ENCODE results near the gene GLI3.

The GLI3 gene

GRCh38 chr7:42045961-42046360 is 191.0 kb downstream of the GLI3 start:
- Histone ChIP-seq H2AFZ (ENCODE audit: low read length) (no peak overlapping the region), H4K20me1 (ENCODE audit: insufficient read depth, low read length, poor library complexity, severe bottlenecking) (no peaks in the 10 kb centered on the region), H3K9me3 (ENCODE audit: insufficient read depth, low read depth, low read length) (no peaks in the 10 kb centered on the region), H3F3A (ENCODE audit: low read depth) (no peaks in the 10 kb centered on the region), H3K9me2 (replicated peaks; ENCODE audit: low read depth, low read length) (no peaks in the 10 kb centered on the region), H3K4me2 (ENCODE audit: low read depth, low read length, poor library complexity, severe bottlenecking) (no peak overlapping the region), H3K4me1 (ENCODE audit: insufficient read depth, low read length, poor library complexity, severe bottlenecking) (no peaks in the 10 kb centered on the region), H3K27me3 (ENCODE audit: insufficient read depth, low read length, poor library complexity, severe bottlenecking) (no peaks in the 10 kb centered on the region), H3K36me3 (ENCODE audit: insufficient read depth, low read length) (no peaks in the 10 kb centered on the region), H3K9ac (ENCODE audit: low read depth, low read length, poor library complexity, severe bottlenecking) (no peak overlapping the region), H3K79me2 (ENCODE audit: insufficient read depth, low read length) (no peaks in the 10 kb centered on the region), H3K4me3 (ENCODE audit: low read length, poor library complexity, severe bottlenecking) (no peak overlapping the region)
- no peak for TF ChIP-seq CTCF (conservative IDR thresholded peaks at IDR 0.05; ENCODE audit: low read length)
- no peak for TF ChIP-seq EZH2phosphoT487 (IDR thresholded peaks at IDR 0.05; ENCODE audit: borderline replicate concordance)

GRCh38 chr7:42039921-42040320 is 197.1 kb downstream of the GLI3 start:
- Histone ChIP-seq H3K4me2 (ENCODE audit: low read depth, low read length, poor library complexity, severe bottlenecking) (no peak overlapping the region), H3K9me3 (ENCODE audit: insufficient read depth, low read depth, low read length) (no peaks in the 10 kb centered on the region), H3K4me3 (ENCODE audit: low read length, poor library complexity, severe bottlenecking) (no peak overlapping the region), H3K9me2 (replicated peaks; ENCODE audit: low read depth, low read length) (no peaks in the 10 kb centered on the region), H3K79me2 (ENCODE audit: insufficient read depth, low read length) (no peaks in the 10 kb centered on the region), H3K9ac (ENCODE audit: low read depth, low read length, poor library complexity, severe bottlenecking) (no peak overlapping the region), H3K27me3 (ENCODE audit: insufficient read depth, low read length, poor library complexity, severe bottlenecking) (no peaks in the 10 kb centered on the region), H4K20me1 (ENCODE audit: insufficient read depth, low read length, poor library complexity, severe bottlenecking) (no peaks in the 10 kb centered on the region), H2AFZ (ENCODE audit: low read length) (no peak overlapping the region), H3K36me3 (ENCODE audit: insufficient read depth, low read length) (no peaks in the 10 kb centered on the region), H3K4me1 (ENCODE audit: insufficient read depth, low read length, poor library complexity, severe bottlenecking) (no peaks in the 10 kb centered on the region), H3F3A (ENCODE audit: low read depth) (no peaks in the 10 kb centered on the region)
- no peak for TF ChIP-seq EZH2phosphoT487 (IDR thresholded peaks at IDR 0.05; ENCODE audit: borderline replicate concordance)
- TF ChIP-seq CTCF (conservative IDR thresholded peaks at IDR 0.05; ENCODE audit: low read length): no peak

GRCh38 chr7:42035210-42035609 is 201.8 kb downstream of the GLI3 start:
- H3K79me2 ChIP-seq (ENCODE audit: insufficient read depth, low read length): no peaks in the 10 kb centered on the region
- no peak overlapping the region for H2AFZ ChIP-seq (ENCODE audit: low read length)
- no peaks in the 10 kb centered on the region for H3F3A ChIP-seq (ENCODE audit: low read depth)
- no peaks in the 10 kb centered on the region for H3K9me3 ChIP-seq (ENCODE audit: insufficient read depth, low read depth, low read length)
- no peak overlapping the region for H3K4me3 ChIP-seq (ENCODE audit: low read length, poor library complexity, severe bottlenecking)
- H3K4me1 ChIP-seq (ENCODE audit: insufficient read depth, low read length, poor library complexity, severe bottlenecking): no peaks in the 10 kb centered on the region
- H3K9ac ChIP-seq (ENCODE audit: low read depth, low read length, poor library complexity, severe bottlenecking): no peak overlapping the region
- no peak for TF ChIP-seq CTCF (conservative IDR thresholded peaks at IDR 0.05; ENCODE audit: low read length)
- no peaks in the 10 kb centered on the region for H3K9me2 ChIP-seq (replicated peaks; ENCODE audit: low read depth, low read length)
- H4K20me1 ChIP-seq (ENCODE audit: insufficient read depth, low read length, poor library complexity, severe bottlenecking): no peaks in the 10 kb centered on the region
- H3K36me3 ChIP-seq (ENCODE audit: insufficient read depth, low read length): no peaks in the 10 kb centered on the region
- H3K27me3 ChIP-seq (ENCODE audit: insufficient read depth, low read length, poor library complexity, severe bottlenecking): no peaks in the 10 kb centered on the region
- H3K4me2 ChIP-seq (ENCODE audit: low read depth, low read length, poor library complexity, severe bottlenecking): no peak overlapping the region

Data from Loucy (cell line).